ENCODE measurements around the gene TGFBR3.

DNA sequence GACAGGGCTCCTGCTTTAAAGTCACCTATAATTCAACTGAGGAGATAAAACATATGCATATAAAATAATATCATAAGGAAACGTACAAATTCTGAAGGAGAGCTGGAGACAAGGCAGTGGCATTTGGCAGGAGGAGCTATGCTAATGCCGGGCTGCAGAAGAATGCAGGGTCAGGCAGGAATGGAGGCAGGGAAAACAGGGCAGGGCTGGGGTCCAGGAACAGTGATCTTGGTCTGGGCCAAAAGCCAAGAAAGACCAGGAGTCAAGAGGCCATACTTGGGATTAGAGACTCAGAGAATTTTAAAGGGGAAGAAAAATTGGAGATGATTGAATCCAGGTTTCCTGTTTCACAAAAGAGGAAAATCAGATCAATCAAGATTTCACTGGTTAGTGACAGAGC, 43.3 kb upstream of the TGFBR3 start:
- TF ChIP-seq POLR2AphosphoS5 (IDR thresholded peaks at IDR 0.05): peak in 1 of 3 donors; percentile 5
- TF ChIP-seq, protein P1, sequence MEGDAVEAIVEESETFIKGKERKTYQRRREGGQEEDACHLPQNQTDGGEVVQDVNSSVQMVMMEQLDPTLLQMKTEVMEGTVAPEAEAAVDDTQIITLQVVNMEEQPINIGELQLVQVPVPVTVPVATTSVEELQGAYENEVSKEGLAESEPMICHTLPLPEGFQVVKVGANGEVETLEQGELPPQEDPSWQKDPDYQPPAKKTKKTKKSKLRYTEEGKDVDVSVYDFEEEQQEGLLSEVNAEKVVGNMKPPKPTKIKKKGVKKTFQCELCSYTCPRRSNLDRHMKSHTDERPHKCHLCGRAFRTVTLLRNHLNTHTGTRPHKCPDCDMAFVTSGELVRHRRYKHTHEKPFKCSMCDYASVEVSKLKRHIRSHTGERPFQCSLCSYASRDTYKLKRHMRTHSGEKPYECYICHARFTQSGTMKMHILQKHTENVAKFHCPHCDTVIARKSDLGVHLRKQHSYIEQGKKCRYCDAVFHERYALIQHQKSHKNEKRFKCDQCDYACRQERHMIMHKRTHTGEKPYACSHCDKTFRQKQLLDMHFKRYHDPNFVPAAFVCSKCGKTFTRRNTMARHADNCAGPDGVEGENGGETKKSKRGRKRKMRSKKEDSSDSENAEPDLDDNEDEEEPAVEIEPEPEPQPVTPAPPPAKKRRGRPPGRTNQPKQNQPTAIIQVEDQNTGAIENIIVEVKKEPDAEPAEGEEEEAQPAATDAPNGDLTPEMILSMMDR (IDR thresholded peaks at IDR 0.05 in 8 of 11, conservative IDR thresholded peaks at IDR 0.05 in 3 of 11): no peak
- TF ChIP-seq POLR2A (IDR thresholded peaks at IDR 0.05): no peak
